Neural progenitor cell (in vitro differentiated cells): ENCODE measurements around the gene HPSE. TPM values are rescaled to one million over a fixed set of nuclear protein-coding genes. Genes with fewer than 3 reads are reported as not detected.

Experiments
- DNase-seq: peaks from one replicate; pipeline ENCODE4 v3.0.0-alpha.2; 2016; ENCODE audit warnings: low spot score
- H2AFZ ChIP-seq: fragments of 200-600 bp; sonication (generic); replicated peaks from 2 replicates; pipeline ENCODE4 v1.6.1; 2016; ENCODE audit warnings: antibody characterized with exemption
- H3F3A ChIP-seq: fragments of 200-600 bp; sonication (generic); 2 replicates; pipeline ENCODE4 v1.6.1; 2016; ENCODE audit warnings: antibody characterized with exemption, low read depth
- H3K27ac ChIP-seq: fragments of 200-600 bp; sonication (generic); 2 replicates; pipeline ENCODE4 v1.5.1; 2016; ENCODE audit warnings: mild to moderate bottlenecking
- H3K27me3 ChIP-seq: fragments of 200-600 bp; sonication (generic); 2 replicates; pipeline ENCODE4 v1.6.1; 2016; ENCODE audit warnings: mild to moderate bottlenecking, moderate library complexity
- H3K36me3 ChIP-seq: fragments of 200-600 bp; sonication (generic); 2 replicates; pipeline ENCODE4 v1.5.1; 2016
- H3K4me1 ChIP-seq: fragments of 200-600 bp; sonication (generic); 2 replicates; pipeline ENCODE4 v1.6.1; 2016; ENCODE audit warnings: mixed run types
- H3K4me2 ChIP-seq: fragments of 200-600 bp; sonication (generic); 2 replicates; pipeline ENCODE4 v1.6.1; 2016
- H3K4me3 ChIP-seq: fragments of 200-600 bp; sonication (generic); 2 replicates; pipeline ENCODE4 v1.5.1; 2016
- H3K79me2 ChIP-seq: fragments of 200-600 bp; sonication (generic); 2 replicates; pipeline ENCODE4 v1.6.1; 2016; ENCODE audit warnings: low read depth
- H3K9ac ChIP-seq: fragments of 200-600 bp; sonication (generic); 2 replicates; pipeline ENCODE4 v1.6.1; 2016
- H3K9me3 ChIP-seq: fragments of 200-600 bp; sonication (generic); 2 replicates; pipeline ENCODE4 v1.5.1; 2016; ENCODE audit warnings: low read depth
- H4K20me1 ChIP-seq: fragments of 200-600 bp; sonication (generic); 2 replicates; pipeline ENCODE4 v1.6.1; 2016; ENCODE audit warnings: low read depth
- H3K27ac Mint-ChIP-seq: 3 replicates; pipeline ENCODE4 v1.8.0; 2021; ENCODE audit warnings: mixed read lengths
- H3K27me3 Mint-ChIP-seq: 2 replicates; pipeline ENCODE4 v1.8.0; 2022; ENCODE audit warnings: low read depth, mild to moderate bottlenecking, inconsistent platforms, moderate library complexity, mixed read lengths; ENCODE audit not compliant: insufficient read depth
- H3K36me3 Mint-ChIP-seq: 3 replicates; pipeline ENCODE4 v1.8.0; 2021; ENCODE audit warnings: mixed read lengths
- H3K4me1 Mint-ChIP-seq: 3 replicates; pipeline ENCODE4 v1.8.0; 2021; ENCODE audit warnings: mixed read lengths
- H3K4me3 Mint-ChIP-seq: 3 replicates; pipeline ENCODE4 v1.8.0; 2021; ENCODE audit warnings: mild to moderate bottlenecking, moderate library complexity, mixed read lengths
- H3K9me3 Mint-ChIP-seq: 3 replicates; pipeline ENCODE4 v1.8.0; 2020; ENCODE audit warnings: mixed read lengths
- EZH2 ChIP-seq: fragments of 200-600 bp; sonication (generic); IDR thresholded peaks from 2 replicates; pipeline ENCODE4 v1.6.1; 2017; ENCODE audit warnings: antibody characterized with exemption, mild to moderate bottlenecking, moderate library complexity
- EZH2phosphoT487 ChIP-seq: fragments of 200-600 bp; sonication (generic); IDR thresholded peaks from 2 replicates; pipeline ENCODE4 v1.6.1; 2017; ENCODE audit warnings: antibody characterized with exemption
- total RNA-seq: library from RNA; depleted of rRNA; stranded (reverse); fragments of >200 nt; gene quantifications from 2 replicates; pipeline ENCODE4 v1.2.3, GENCODE V29; 2015; ENCODE audit warnings: low replicate concordance
- TF ChIP-seq, protein P1 (sequence below): fragments of 200-600 bp; sonication (generic); IDR thresholded peaks from 2 replicates; pipeline ENCODE4 v1.5.1; 2017; ENCODE audit warnings: antibody characterized with exemption, mild to moderate bottlenecking

Gene HPSE
- total RNA-seq, 1 donor from 2014 or later: 0.73 TPM

DNA sequence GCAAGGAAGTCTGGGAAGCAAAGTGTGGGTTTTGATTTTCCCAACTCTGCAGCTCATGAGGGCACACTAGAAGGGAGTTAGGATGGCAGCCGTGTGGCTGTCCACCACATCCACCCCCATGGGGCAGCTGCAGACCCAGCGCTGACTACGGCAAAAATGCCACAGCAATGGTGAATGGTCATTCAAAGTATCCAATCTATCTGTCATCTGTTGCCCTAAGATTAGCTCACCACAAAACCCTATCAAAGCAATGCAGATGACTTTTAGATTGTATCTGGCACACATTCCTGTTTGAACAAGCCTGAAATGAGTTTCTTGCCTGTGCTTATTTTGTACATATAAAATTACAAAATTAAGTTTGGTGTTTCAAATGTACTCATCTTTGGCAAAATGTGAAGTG lies 29.7 kb upstream of the HPSE start:
- no peaks in the 10 kb centered on the region for H3K27me3 ChIP-seq

GRCh38 chr4:83362492-83363329 lies 28.1 kb upstream of the HPSE start:
- no peak for TF ChIP-seq EZH2
- TF ChIP-seq, protein P1, sequence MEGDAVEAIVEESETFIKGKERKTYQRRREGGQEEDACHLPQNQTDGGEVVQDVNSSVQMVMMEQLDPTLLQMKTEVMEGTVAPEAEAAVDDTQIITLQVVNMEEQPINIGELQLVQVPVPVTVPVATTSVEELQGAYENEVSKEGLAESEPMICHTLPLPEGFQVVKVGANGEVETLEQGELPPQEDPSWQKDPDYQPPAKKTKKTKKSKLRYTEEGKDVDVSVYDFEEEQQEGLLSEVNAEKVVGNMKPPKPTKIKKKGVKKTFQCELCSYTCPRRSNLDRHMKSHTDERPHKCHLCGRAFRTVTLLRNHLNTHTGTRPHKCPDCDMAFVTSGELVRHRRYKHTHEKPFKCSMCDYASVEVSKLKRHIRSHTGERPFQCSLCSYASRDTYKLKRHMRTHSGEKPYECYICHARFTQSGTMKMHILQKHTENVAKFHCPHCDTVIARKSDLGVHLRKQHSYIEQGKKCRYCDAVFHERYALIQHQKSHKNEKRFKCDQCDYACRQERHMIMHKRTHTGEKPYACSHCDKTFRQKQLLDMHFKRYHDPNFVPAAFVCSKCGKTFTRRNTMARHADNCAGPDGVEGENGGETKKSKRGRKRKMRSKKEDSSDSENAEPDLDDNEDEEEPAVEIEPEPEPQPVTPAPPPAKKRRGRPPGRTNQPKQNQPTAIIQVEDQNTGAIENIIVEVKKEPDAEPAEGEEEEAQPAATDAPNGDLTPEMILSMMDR: peak; percentile 42
- TF ChIP-seq EZH2phosphoT487: no peak
- no peak overlapping the region for H2AFZ ChIP-seq

More for the DNA sequence above, 29.7 kb upstream of the HPSE start:
- Mint-ChIP-seq H3K4me1 (peaks cover 4% of the 10 kb centered on the region), H3K4me3 (no peak overlapping the region), H3K27me3 (peaks cover 3% of the 10 kb centered on the region), H3K27ac (no peak overlapping the region), H3K9me3 (no peaks in the 10 kb centered on the region), H3K36me3 (no peaks in the 10 kb centered on the region)
- no peaks in the 10 kb centered on the region for H3K9me3 ChIP-seq
- no peak overlapping the region for H3K27ac ChIP-seq
- H3K4me3 ChIP-seq: no peak overlapping the region
- H3K36me3 ChIP-seq: no peaks in the 10 kb centered on the region
- H4K20me1 ChIP-seq: no peaks in the 10 kb centered on the region
- TF ChIP-seq, protein P1: no peak
- no peak for TF ChIP-seq EZH2phosphoT487
- no peak for TF ChIP-seq EZH2
- no peaks in the 10 kb centered on the region for H3K4me1 ChIP-seq
- no peak overlapping the region for H2AFZ ChIP-seq
- no peaks in the 10 kb centered on the region for H3K79me2 ChIP-seq
- DNase-seq: no peak
- H3K4me2 ChIP-seq: no peak overlapping the region
- no peak overlapping the region for H3K9ac ChIP-seq
- no peaks in the 10 kb centered on the region for H3F3A ChIP-seq

GRCh38 chr4:83361416-83362103 lies 26.9 kb upstream of the HPSE start:
- no peaks in the 10 kb centered on the region for H3K9me3 Mint-ChIP-seq
- no peak for DNase-seq
- no peaks in the 10 kb centered on the region for H3K27me3 ChIP-seq
- no peaks in the 10 kb centered on the region for H3K9me3 ChIP-seq
- no peak overlapping the region for H2AFZ ChIP-seq
- H3K36me3 ChIP-seq: no peaks in the 10 kb centered on the region
- no peak overlapping the region for H3K4me3 Mint-ChIP-seq
- H3K79me2 ChIP-seq: no peaks in the 10 kb centered on the region
- H3F3A ChIP-seq: no peaks in the 10 kb centered on the region
- no peaks in the 10 kb centered on the region for H3K36me3 Mint-ChIP-seq
- no peaks in the 10 kb centered on the region for H3K4me1 ChIP-seq
- H3K9ac ChIP-seq: no peak overlapping the region
- no peak overlapping the region for H3K4me2 ChIP-seq
- H4K20me1 ChIP-seq: no peaks in the 10 kb centered on the region
- no peak overlapping the region for H3K27ac Mint-ChIP-seq
- peaks cover 3% of the 10 kb centered on the region for H3K27me3 Mint-ChIP-seq
- no peak overlapping the region for H3K27ac ChIP-seq
- TF ChIP-seq, protein P1: no peak
- no peak for TF ChIP-seq EZH2phosphoT487
- TF ChIP-seq EZH2: no peak
- peaks cover 4% of the 10 kb centered on the region for H3K4me1 Mint-ChIP-seq
- no peak overlapping the region for H3K4me3 ChIP-seq

More at GRCh38 chr4:83362492-83363329, 28.1 kb upstream of the HPSE start:
- H3K27ac Mint-ChIP-seq: no peak overlapping the region
- H3K27me3 Mint-ChIP-seq: peaks cover 4% of the 10 kb centered on the region
- H3K4me1 Mint-ChIP-seq: peaks cover 4% of the 10 kb centered on the region
- H3K36me3 ChIP-seq: no peaks in the 10 kb centered on the region
- no peak overlapping the region for H3K4me3 Mint-ChIP-seq
- no peaks in the 10 kb centered on the region for H3K9me3 Mint-ChIP-seq
- H3K4me2 ChIP-seq: no peak overlapping the region
- no peaks in the 10 kb centered on the region for H4K20me1 ChIP-seq
- no peaks in the 10 kb centered on the region for H3K4me1 ChIP-seq
- H3K27me3 ChIP-seq: no peaks in the 10 kb centered on the region
- no peak for DNase-seq
- H3F3A ChIP-seq: no peaks in the 10 kb centered on the region
- no peaks in the 10 kb centered on the region for H3K79me2 ChIP-seq
- no peaks in the 10 kb centered on the region for H3K9me3 ChIP-seq
- no peak overlapping the region for H3K4me3 ChIP-seq
- no peaks in the 10 kb centered on the region for H3K36me3 Mint-ChIP-seq
- no peak overlapping the region for H3K9ac ChIP-seq
- no peak overlapping the region for H3K27ac ChIP-seq
